Heart left ventricle (tissue), 16 donors: ENCODE results near the gene GALNT13. TPM values are rescaled to one million over a fixed set of nuclear protein-coding genes. Genes with fewer than 3 reads are reported as not detected.

Experiments used
- ATAC-seq, 4 donors: fragments of 200-7000 bp; cut with Tn5 transposase; one replicate each; pipeline ENCODE4 v1.9.1; 2020 to 2022; ENCODE audit warnings: moderate library complexity in 4 of 4, mild to moderate bottlenecking in 3 of 4, moderate number of reproducible peaks in 1 of 4
- DNase-seq, 5 donors: peaks; one replicate each; pipeline ENCODE4 v3.0.0-alpha.2; 2020
- H3K27ac ChIP-seq, 12 donors: fragments of 200-600 bp; sonication (generic) in 4 of 12; one replicate each; pipeline versions ENCODE4 v1.5.0 to v1.8.0; 2016 to 2022; ENCODE audit warnings: mild to moderate bottlenecking in 2 of 12
- H3K27me3 ChIP-seq, 9 donors: fragments of 200-600 bp; sonication (generic) in 2 of 9; one replicate each; pipeline versions ENCODE4 v1.5.1 to v1.8.0; 2016 to 2022; ENCODE audit warnings: mild to moderate bottlenecking in 3 of 9
- H3K36me3 ChIP-seq, 9 donors: fragments of 200-600 bp; sonication (generic) in 2 of 9; one replicate each; pipeline versions ENCODE4 v1.5.0 to v1.8.0; 2018 to 2022; ENCODE audit warnings: mild to moderate bottlenecking in 2 of 9
- H3K4me1 ChIP-seq, 12 donors: fragments of 200-600 bp; sonication (generic) in 4 of 12; one replicate each; pipeline versions ENCODE4 v1.5.0 to v1.8.0; 2016 to 2022; ENCODE audit warnings: mild to moderate bottlenecking in 3 of 12
- H3K4me3 ChIP-seq, 12 donors: fragments of 200-600 bp; sonication (generic) in 4 of 12; one replicate each; pipeline versions ENCODE4 v1.5.0 to v1.8.0; 2017 to 2022; ENCODE audit warnings: mild to moderate bottlenecking in 9 of 12, moderate library complexity in 4 of 12
- H3K9me3 ChIP-seq, 12 donors: fragments of 200-600 bp; sonication (generic) in 4 of 12; one replicate each; pipeline versions ENCODE4 v1.5.0 to v1.8.0; 2016 to 2022; ENCODE audit warnings: mild to moderate bottlenecking in 1 of 12
- CTCF ChIP-seq, 12 donors: fragments of 200-600 bp; sonication (generic) in 4 of 12; IDR thresholded peaks; one replicate each; pipeline versions ENCODE4 v1.5.0 to v1.8.0; 2018 to 2022; ENCODE audit warnings: antibody characterized with exemption in 12 of 12, mild to moderate bottlenecking in 5 of 12
- POLR2A ChIP-seq, 2 donors: fragments of 450-650 bp; IDR thresholded peaks; one replicate each; pipeline ENCODE4 v1.6.1; 2017; ENCODE audit warnings: antibody characterized with exemption in 2 of 2, mild to moderate bottlenecking in 2 of 2, moderate library complexity in 2 of 2
- whole genome bisulfite sequencing, 4 donors: extraction: QIAGEN DNeasy Blood & Tissue Kit in 2 of 4; methylation state at CpG; one replicate each; pipeline versions ENCODE4 v1.1.5 to v1.1.7; 2013 to 2018; 5-methylcytosine and 5-hydroxymethylcytosine counted together
- intact Hi-C, 10 donors: fragments of 100-400 bp; cut with DNase I; formaldehyde crosslinking; loops; one replicate each; pipeline versions ENCODE4 v1.11.1 to v1.14.2; 2022
- polyA plus RNA-seq, 2 donors: library from polyadenylated mRNA; stranded (reverse); fragments of 200-250 nt; gene quantifications; one replicate each; pipeline ENCODE4 v1.2.3, GENCODE V29; 2013
- total RNA-seq, 9 donors: library from RNA; depleted of rRNA in 2 of 9; stranded (reverse); fragments of >200 nt in 2 of 9; fragmentation: NEBNext Ultra II Directional in 3 of 9; extraction: Animal tissue kit (Norgen Biotek cat#: 25700) in 3 of 9; gene quantifications; one replicate each; pipeline versions ENCODE4 v1.1.0 to v1.2.4, GENCODE V29; 2016 to 2023
- donor health status: ischemic (EF 13 %, LVEDD 7.1; RV severe dilation, severe dysfunction).
- donor health status: healthy with polysubstance abuse.
- donor health status: DM: no; HTN: yes; CAD: no.
- donor health status: DM: no; HTN: no; CAD: no.
- donor health status: ischemic (EF 25% LVEDD 6.9; RV normal size, moderate dysfunction).
- donor health status: ischemic (EF 25% LVEDD 5.7; RV mildly dilated, moderate dysfunction).
- donor health status: healthy.
- donor health status: DM: yes; HTN: yes; CAD: no.
- donor health status: ischemic (EF 35%, LVEDD 5.7; RV mildly dilated, moderate dysfunction).
- donor health status: nonischemic (EF 11% LVEDD 7.7; RV severe dilation, severe dysfunction).
- donor health status: DM: yes; HTN: yes; CAD: no.
- donor health status: PGD.
- donor health status: ischemic (EF 29% LVEDD 5.4; RV normal size, mild dysfunction).
- donor health status: nonischemic (EF 23%, LVEDD 6.1; RV moderate dilation, normal function).

GALNT13 gene
- total and polyA plus RNA-seq, 11 donors = 0.11 to 1.5 (median 0.22) TPM; not detected in 3

GRCh38 chr2:154259030-154259429, 387.3 kb downstream of the GALNT13 start:
- TF ChIP-seq POLR2A (IDR thresholded peaks at IDR 0.05) (no peak), CTCF (IDR thresholded peaks at IDR 0.05) (no peak)
- H3K4me3 ChIP-seq = no peak overlapping the region
- H3K36me3 ChIP-seq = no peaks in the 10 kb centered on the region
- WGBS, 4 donors = 77 to 88% (median 84%) methylated on average over 1 of the region's 1 CpG
- ATAC-seq (no peak), DNase-seq (no peak)
- intact Hi-C loops = no loop called here
- H3K9me3 ChIP-seq = no peaks in the 10 kb centered on the region
- no peaks in the 10 kb centered on the region for H3K4me1 ChIP-seq
- H3K27ac ChIP-seq = no peak overlapping the region
- H3K27me3 ChIP-seq = no peaks in the 10 kb centered on the region

- H3K9me3 ChIP-seq = no peaks in the 10 kb centered on the region
- no peak overlapping the region for H3K27ac ChIP-seq
- no peak for ATAC-seq
- no peaks in the 10 kb centered on the region for H3K36me3 ChIP-seq
- no peak for TF ChIP-seq CTCF (IDR thresholded peaks at IDR 0.05)
- TF ChIP-seq POLR2A (IDR thresholded peaks at IDR 0.05) = no peak
- H3K4me3 ChIP-seq = no peak overlapping the region
- 89 to 94% (median 92%) methylated on average over 2 of the region's 2 CpGs for WGBS, 4 donors
- intact Hi-C loops = no loop called here
- no peak for DNase-seq
- no peaks in the 10 kb centered on the region for H3K27me3 ChIP-seq
- H3K4me1 ChIP-seq = no peaks in the 10 kb centered on the region
Measured at GRCh38 chr2:154261473-154262027, 389.8 kb downstream of the GALNT13 start.

- no peak overlapping the region for H3K27ac ChIP-seq
- no peaks in the 10 kb centered on the region for H3K27me3 ChIP-seq
- H3K4me3 ChIP-seq = no peak overlapping the region
- DNase-seq (no peak), ATAC-seq (no peak)
- no peaks in the 10 kb centered on the region for H3K36me3 ChIP-seq
- TF ChIP-seq CTCF (IDR thresholded peaks at IDR 0.05) (no peak), POLR2A (IDR thresholded peaks at IDR 0.05) (no peak)
- H3K4me1 ChIP-seq = no peaks in the 10 kb centered on the region
- intact Hi-C loops = no loop called here
- no peaks in the 10 kb centered on the region for H3K9me3 ChIP-seq
Measured at GRCh38 chr2:154263206-154263605, 391.5 kb downstream of the GALNT13 start.

- Histone ChIP-seq H3K27ac (no peak overlapping the region), H3K36me3 (no peaks in the 10 kb centered on the region), H3K9me3 (no peaks in the 10 kb centered on the region), H3K4me1 (no peaks in the 10 kb centered on the region), H3K4me3 (no peak overlapping the region), H3K27me3 (no peaks in the 10 kb centered on the region)
- ATAC-seq (no peak), DNase-seq (no peak)
- TF ChIP-seq CTCF (IDR thresholded peaks at IDR 0.05) (no peak), POLR2A (IDR thresholded peaks at IDR 0.05) (no peak)
- intact Hi-C loops = no loop called here
- 44 to 62% (median 54%) methylated on average over 2 of the region's 2 CpGs for WGBS, 4 donors
Measured at GRCh38 chr2:154264024-154264423, 392.3 kb downstream of the GALNT13 start.
